CD4-positive, alpha-beta memory T cell (primary cell): ENCODE data around the gene RABEP2. TPM values are rescaled to one million over a fixed set of nuclear protein-coding genes. Genes with fewer than 3 reads are reported as not detected.
A peak's percentile ranks its signal among the peaks of the same experiment; 100 is the strongest.

Source experiments
- CTCF ChIA-PET: fragments of 350-600 bp; sonication (Branson Sonifier 250); formaldehyde crosslinking; loops from one replicate; lab custom pipeline; 2021; ENCODE audit warnings: inconsistent platforms; ENCODE audit not compliant: partially characterized antibody; lab: Charles Lee
- POLR2A ChIA-PET: fragments of 350-600 bp; sonication (Branson Sonifier 250); formaldehyde crosslinking; loops from one replicate; lab custom pipeline; 2021; ENCODE audit not compliant: partially characterized antibody; lab: Charles Lee
- DNase-seq, 5 donors: peaks; one replicate each; pipeline versions ENCODE4 v3.0.0 to v3.0.0-alpha.2; 2020 to 2022; ENCODE audit warnings: mixed read lengths in 1 of 5
- H3K27ac ChIP-seq: one replicate; pipeline ENCODE4 v1.7.0; 2013; ENCODE audit warnings: low read depth, low read length
- H3K27me3 ChIP-seq: 2 replicates; pipeline ENCODE4 v1.7.0; 2013; ENCODE audit warnings: mild to moderate bottlenecking, low read length, moderate library complexity; ENCODE audit not compliant: insufficient read depth
- H3K36me3 ChIP-seq: 2 replicates; pipeline ENCODE4 v1.7.0; 2013; ENCODE audit warnings: mild to moderate bottlenecking, low read length, moderate library complexity; ENCODE audit not compliant: insufficient read depth
- H3K4me1 ChIP-seq: 2 replicates; pipeline ENCODE4 v1.7.0; 2013; ENCODE audit warnings: mild to moderate bottlenecking, low read length, moderate library complexity; ENCODE audit not compliant: insufficient read depth
- H3K4me3 ChIP-seq, 2 donors: one replicate each; pipeline ENCODE4 v1.7.0; 2013; ENCODE audit warnings: low read length in 2 of 2, mild to moderate bottlenecking in 1 of 2
- H3K9me3 ChIP-seq, 2 donors: one replicate each; pipeline ENCODE4 v1.7.0; 2013; ENCODE audit warnings: low read length in 2 of 2, control low read depth in 1 of 2; ENCODE audit not compliant: control insufficient read depth in 1 of 2
- H3K27ac Mint-ChIP-seq, 7 donors: one replicate each; pipeline ENCODE4 v1.8.0; 2020 to 2021; ENCODE audit warnings: mixed read lengths in 7 of 7, mild to moderate bottlenecking in 6 of 7, inconsistent platforms in 3 of 7, moderate library complexity in 3 of 7
- H3K27me3 Mint-ChIP-seq, 2 donors: one replicate each; pipeline ENCODE4 v1.8.0; 2020 to 2021; ENCODE audit warnings: mixed read lengths in 2 of 2
- H3K36me3 Mint-ChIP-seq, 2 donors: one replicate each; pipeline ENCODE4 v1.8.0; 2020 to 2021; ENCODE audit warnings: mixed read lengths in 2 of 2, inconsistent platforms in 1 of 2, mild to moderate bottlenecking in 1 of 2
- H3K4me1 Mint-ChIP-seq, 4 donors: one replicate each; pipeline ENCODE4 v1.8.0; 2020 to 2021; ENCODE audit warnings: mixed read lengths in 4 of 4, mild to moderate bottlenecking in 1 of 4
- H3K4me3 Mint-ChIP-seq, 8 donors: one replicate each; pipeline ENCODE4 v1.8.0; 2020 to 2021; ENCODE audit warnings: mixed read lengths in 8 of 8, mild to moderate bottlenecking in 7 of 8, moderate library complexity in 6 of 8, inconsistent platforms in 3 of 8
- H3K9me3 Mint-ChIP-seq, 8 donors: one replicate each; pipeline ENCODE4 v1.8.0; 2020 to 2021; ENCODE audit warnings: mixed read lengths in 8 of 8, mild to moderate bottlenecking in 5 of 8, inconsistent platforms in 3 of 8, moderate library complexity in 1 of 8
- intact Hi-C: fragments of 100-400 bp; cut with micrococcal nuclease; formaldehyde crosslinking; loops from one replicate; pipeline ENCODE4 v1.15.1; 2023
- polyA plus RNA-seq, 2 donors: library from polyadenylated mRNA; unstranded; fragments of 300-500 nt; fragmentation: Illumina TruSeq; gene quantifications; one replicate each; pipeline ENCODE4 v1.2.3, GENCODE V29; 2021
- total RNA-seq, 2 experiments: library from RNA; stranded (reverse); gene quantifications; one replicate each; pipeline ENCODE4 v1.2.3, GENCODE V29; 2021

Gene RABEP2
- total and polyA plus RNA-seq, 4 experiments from 2014 or later = 3.1 to 29.0 (median 15.4) TPM

- intact Hi-C loops = loop anchor here (2.0 kb wide), 1 partner anchor 14 kb away; the partner anchor contains the start of gene ATP2A1
- no peak for DNase-seq
- Mint-ChIP-seq H3K27me3 (no peaks in the 10 kb centered on the region), H3K9me3 (peaks cover 0 to 2% (median 0%) of the 10 kb centered on the region in 8 donors), H3K27ac (peak overlapping the region; percentile 24 to 100 (median 97)), H3K4me1 (peaks cover 16 to 35% (median 23%) of the 10 kb centered on the region in 4 donors), H3K4me3 (peak overlapping the region; percentile 95 to 99 (median 98)), H3K36me3 (peaks cover 12 to 46% of the 10 kb centered on the region in 2 donors)
- H3K27ac ChIP-seq = no peak overlapping the region
- H3K36me3 ChIP-seq = peaks cover 24% of the 10 kb centered on the region
- peaks cover 25% of the 10 kb centered on the region for H3K4me1 ChIP-seq
- ChIA-PET POLR2A (interaction anchor here (1.7 to 4.8 kb wide), 7 partner anchors 9 to 59 kb away, joined by 5 to 149 read pairs (median 27); partner anchors contain the start of genes ATP2A1, ATXN2L, RABEP2 and TUFM), CTCF (interaction anchor here (0.6 to 4.7 kb wide), 6 partner anchors 8 to 80 kb away, joined by 3 to 37 read pairs (median 6); partner anchors contain the start of gene TUFM)
- H3K27me3 ChIP-seq = no peaks in the 10 kb centered on the region
- no peaks in the 10 kb centered on the region for H3K9me3 ChIP-seq
- no peak overlapping the region for H3K4me3 ChIP-seq
Observed at GRCh38 chr16:28865001-28865688, 59.9 kb downstream of the RABEP2 start.

- Histone ChIP-seq H3K9me3 (no peaks in the 10 kb centered on the region), H3K4me1 (peaks cover 25% of the 10 kb centered on the region), H3K4me3 (peak overlapping the region; percentile 36 to 65), H3K27me3 (no peaks in the 10 kb centered on the region), H3K36me3 (peaks cover 15% of the 10 kb centered on the region), H3K27ac (peak overlapping the region; percentile 85)
- peak in 3 of 5 donors; percentile 15 to 62 (median 28) for DNase-seq
- Mint-ChIP-seq H3K4me3 (peak overlapping the region; percentile 95 to 99 (median 98)), H3K4me1 (peaks cover 16 to 35% (median 22%) of the 10 kb centered on the region in 4 donors), H3K27me3 (no peaks in the 10 kb centered on the region), H3K9me3 (peaks cover 0 to 2% (median 0%) of the 10 kb centered on the region in 8 donors), H3K36me3 (peaks cover 5 to 36% of the 10 kb centered on the region in 2 donors), H3K27ac (peak overlapping the region; percentile 95 to 100 (median 98))
- CTCF ChIA-PET = interaction anchor here (0.6 to 4.7 kb wide), 8 partner anchors 9 to 81 kb away, joined by 3 to 37 read pairs (median 4); partner anchors contain the start of gene TUFM
- intact Hi-C loops = loop anchor here (1.0 to 2.0 kb wide), 2 partner anchors 15 to 18 kb away; partner anchors contain the start of genes ATP2A1 and TUFM
- POLR2A ChIA-PET = interaction anchor here (1.1 to 4.8 kb wide), 11 partner anchors 10 to 110 kb away, joined by 3 to 149 read pairs (median 7); partner anchors contain the start of genes ATP2A1, ATXN2L, RABEP2 and TUFM
Observed at GRCh38 chr16:28863929-28864793, 60.9 kb downstream of the RABEP2 start.

- Histone ChIP-seq H3K9me3 (no peaks in the 10 kb centered on the region), H3K4me3 (no peak overlapping the region), H3K36me3 (no peaks in the 10 kb centered on the region), H3K27me3 (no peaks in the 10 kb centered on the region), H3K27ac (no peak overlapping the region), H3K4me1 (peaks cover 14% of the 10 kb centered on the region)
- Mint-ChIP-seq H3K27me3 (no peaks in the 10 kb centered on the region), H3K4me1 (peaks cover 5 to 16% (median 10%) of the 10 kb centered on the region in 4 donors), H3K4me3 (no peak overlapping the region), H3K36me3 (peaks cover 0 to 5% of the 10 kb centered on the region in 2 donors), H3K9me3 (no peaks in the 10 kb centered on the region), H3K27ac (no peak overlapping the region)
- CTCF ChIA-PET = interaction anchor here (0.7 to 2.6 kb wide), 2 partner anchors 12 to 37 kb away, joined by 3 to 13 read pairs; partner anchors contain the start of gene TUFM
- no peak for DNase-seq
- POLR2A ChIA-PET = interaction anchor here (1.2 to 2.3 kb wide), 2 partner anchors 13 to 65 kb away, joined by 3 to 10 read pairs; partner anchors contain the start of genes RABEP2 and TUFM
- intact Hi-C loops = no loop called here
Observed at GRCh38 chr16:28859326-28859725, 65.7 kb downstream of the RABEP2 start.

GRCh38 chr16:28858421-28858820 lies 66.6 kb downstream of the RABEP2 start:
- ChIA-PET POLR2A (interaction anchor here (2.3 kb wide), 1 partner anchor 12 kb away, joined by 10 read pairs; the partner anchor contains the start of gene TUFM), CTCF (interaction anchor here (1.0 to 2.6 kb wide), 2 partner anchors 11 to 22 kb away, joined by 3 to 13 read pairs; partner anchors contain the start of gene TUFM)
- H3K4me3 ChIP-seq = no peak overlapping the region
- H3K36me3 ChIP-seq = no peaks in the 10 kb centered on the region
- H3K4me1 ChIP-seq = peaks cover 9% of the 10 kb centered on the region
- H3K27ac ChIP-seq = no peak overlapping the region
- intact Hi-C loops = no loop called here
- Mint-ChIP-seq H3K27me3 (no peaks in the 10 kb centered on the region), H3K36me3 (peaks cover 0 to 3% of the 10 kb centered on the region in 2 donors), H3K9me3 (no peaks in the 10 kb centered on the region), H3K27ac (no peak overlapping the region), H3K4me1 (peaks cover 3 to 12% (median 5%) of the 10 kb centered on the region in 4 donors), H3K4me3 (no peak overlapping the region)
- no peaks in the 10 kb centered on the region for H3K27me3 ChIP-seq
- DNase-seq = no peak
- H3K9me3 ChIP-seq = no peaks in the 10 kb centered on the region

Other genes with a start within 250 kb of the RABEP2 start
- 100 to 1,000 TPM; 323 to 355 TPM for gene EIF3C, start 213.8 kb downstream of the RABEP2 start, total RNA-seq
- gene EIF3C, start 213.8 kb downstream of the RABEP2 start, polyA plus RNA-seq = 100 to 1,000 TPM; 180 to 257 TPM
- gene NPIPB9, start 173.5 kb downstream of the RABEP2 start, total RNA-seq = 1 to 10 TPM; 2.9 to 3.0 TPM
- not detected for gene NPIPB9, start 173.5 kb downstream of the RABEP2 start, polyA plus RNA-seq
- 100 to 1,000 TPM; 262 to 266 TPM for gene ATXN2L, start 102.2 kb downstream of the RABEP2 start, total RNA-seq
- gene ATXN2L, start 102.2 kb downstream of the RABEP2 start, polyA plus RNA-seq = 10 to 100 TPM in 1 of 2 donors, 1 to 10 TPM in 1; 7.1 to 38.5 TPM
- 100 to 1,000 TPM in 1 of 2 experiments, 10 to 100 TPM in 1; 98.0 to 108 TPM for gene TUFM, start 78.9 kb downstream of the RABEP2 start, total RNA-seq
- 100 to 1,000 TPM; 138 to 198 TPM for gene TUFM, start 78.9 kb downstream of the RABEP2 start, polyA plus RNA-seq
- 100 to 1,000 TPM; 127 TPM for gene SH2B1, start 61.4 kb downstream of the RABEP2 start, total RNA-seq
- gene SH2B1, start 61.4 kb downstream of the RABEP2 start, polyA plus RNA-seq = 1 to 10 TPM; 3.1 to 4.0 TPM
- gene ATP2A1, start 46.8 kb downstream of the RABEP2 start, total RNA-seq = under 1 TPM; 0.67 to 0.94 TPM
- gene ATP2A1, start 46.8 kb downstream of the RABEP2 start, polyA plus RNA-seq = not detected
- gene CD19, start 6.7 kb upstream of the RABEP2 start, total RNA-seq = not detected
- gene CD19, start 6.7 kb upstream of the RABEP2 start, polyA plus RNA-seq = 1 to 10 TPM in 1 of 2 donors, under 1 TPM in 1; 0.27 to 1.4 TPM
- gene NFATC2IP, start 25.7 kb upstream of the RABEP2 start, total RNA-seq = 100 to 1,000 TPM; 105 to 115 TPM
- 10 to 100 TPM; 29.3 to 30.1 TPM for gene NFATC2IP, start 25.7 kb upstream of the RABEP2 start, polyA plus RNA-seq
- 10 to 100 TPM; 31.0 to 34.4 TPM for gene SPNS1, start 49.5 kb upstream of the RABEP2 start, total RNA-seq
- 10 to 100 TPM; 28.2 to 30.4 TPM for gene SPNS1, start 49.5 kb upstream of the RABEP2 start, polyA plus RNA-seq
- 100 to 1,000 TPM; 342 to 349 TPM for gene LAT, start 59.8 kb upstream of the RABEP2 start, total RNA-seq
- gene LAT, start 59.8 kb upstream of the RABEP2 start, polyA plus RNA-seq = 100 to 1,000 TPM; 310 to 455 TPM